NOMO-1 (cell line): Measurements from ENCODE around the gene PRND.
"Not testable (repeated sequence)": the region's sequence is repeated elsewhere in the genome, so short reads cannot be mapped to it uniquely, and the experiment has no call there.

Experiments used
- DNase-seq, 2 experiments: peaks; one replicate each; lab custom pipeline; 2025; ENCODE audit not compliant: unreplicated experiment in 2 of 2; lab: John Stamatoyannopoulos, UW

The PRND gene, protein sequence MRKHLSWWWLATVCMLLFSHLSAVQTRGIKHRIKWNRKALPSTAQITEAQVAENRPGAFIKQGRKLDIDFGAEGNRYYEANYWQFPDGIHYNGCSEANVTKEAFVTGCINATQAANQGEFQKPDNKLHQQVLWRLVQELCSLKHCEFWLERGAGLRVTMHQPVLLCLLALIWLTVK

DNA sequence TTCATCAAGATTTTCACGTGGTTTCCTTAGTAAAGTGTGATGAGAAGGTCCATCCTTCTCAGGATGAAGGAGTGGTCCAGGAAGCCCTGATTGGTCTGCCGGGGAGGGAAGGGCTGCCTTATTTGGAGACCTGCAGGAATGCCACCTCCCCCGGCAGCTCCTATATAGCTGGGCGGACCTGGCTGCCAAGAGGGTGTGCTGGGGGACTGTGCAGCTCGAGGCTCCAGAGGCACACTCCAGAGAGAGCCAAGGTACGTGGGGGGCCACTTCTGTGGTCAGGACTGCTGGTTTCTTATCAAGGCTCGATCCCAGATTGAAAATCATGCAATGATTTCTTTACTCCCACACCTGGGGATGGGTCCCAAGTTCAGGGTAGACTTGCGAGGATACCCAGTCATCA is at the start of gene PRND:
Gene PRND (plus strand): TSS at position 191 of the 400 bp plus-strand sequence. CDS start 2,643 bp downstream, outside the sequence.
- no peak for DNase-seq

DNA sequence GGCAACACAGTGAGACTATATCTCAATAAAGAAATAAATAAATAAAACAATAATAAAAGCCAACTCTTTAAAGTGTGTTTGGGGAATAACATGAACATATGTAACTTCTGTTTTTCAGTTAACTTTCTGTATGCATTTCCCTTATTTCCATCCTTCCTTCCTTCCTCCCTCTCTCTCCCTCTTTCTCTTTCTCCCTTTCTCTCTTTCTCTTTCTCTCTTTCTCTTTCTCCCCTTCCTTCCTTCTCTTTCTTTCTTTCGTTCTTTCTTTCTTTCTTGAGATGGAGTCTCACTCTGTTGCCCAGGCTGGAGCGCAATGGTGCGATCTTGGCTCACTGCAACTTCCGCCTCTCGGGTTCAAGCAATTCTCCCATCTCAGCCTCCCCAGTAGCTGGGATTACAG is 48.8 kb upstream of the PRND start:
- no peak for DNase-seq

DNA sequence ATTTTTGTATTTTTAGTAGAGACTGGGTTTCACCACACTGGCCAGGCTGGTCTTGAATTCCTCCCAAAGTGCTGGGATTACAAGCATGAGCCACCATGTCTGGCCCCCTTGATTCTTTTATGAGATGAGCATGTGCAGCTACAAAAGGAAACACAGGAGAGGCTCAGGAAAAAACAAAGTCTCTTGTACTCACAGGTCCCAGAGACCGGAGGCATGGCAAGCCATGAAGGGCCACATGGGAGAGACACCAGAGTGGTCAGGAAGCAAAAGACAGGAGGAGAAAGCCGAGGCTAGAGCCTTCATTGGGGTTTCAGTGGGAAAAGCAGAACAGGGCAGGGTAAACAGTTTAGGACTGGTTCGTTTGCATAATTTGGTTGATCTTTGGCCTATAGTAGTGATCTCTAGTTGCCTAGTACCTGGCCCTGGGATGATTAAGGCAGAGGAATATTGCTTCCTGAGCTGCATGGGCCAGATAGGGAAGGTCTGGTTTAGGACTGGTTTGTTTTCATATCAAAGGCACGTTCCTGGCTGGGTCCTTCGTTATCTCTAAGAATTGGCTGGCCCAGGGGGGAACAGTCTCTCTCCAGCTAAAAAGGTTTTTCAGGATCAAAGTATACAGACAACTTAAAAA is 48.2 kb upstream of the PRND start:
- no peak for DNase-seq

DNA sequence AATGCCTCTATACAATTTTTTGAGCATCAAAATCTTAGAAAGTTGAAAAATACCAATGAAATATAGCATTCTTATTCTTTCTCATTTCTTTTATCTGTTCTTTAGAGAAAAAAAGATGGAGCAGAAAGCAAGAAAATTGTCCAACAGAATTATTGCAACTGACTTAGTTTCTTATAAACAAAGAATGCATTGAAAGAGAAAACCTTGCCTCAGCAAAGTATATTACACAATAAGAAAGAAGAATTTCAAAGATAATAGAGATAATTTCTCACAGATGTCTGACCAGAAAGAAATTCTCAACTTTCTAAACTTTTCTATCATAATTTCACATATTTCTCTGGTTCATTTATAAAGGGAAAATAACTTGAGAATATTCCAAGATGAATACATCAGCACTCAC is 47.0 kb upstream of the PRND start:
- no peak for DNase-seq

DNA sequence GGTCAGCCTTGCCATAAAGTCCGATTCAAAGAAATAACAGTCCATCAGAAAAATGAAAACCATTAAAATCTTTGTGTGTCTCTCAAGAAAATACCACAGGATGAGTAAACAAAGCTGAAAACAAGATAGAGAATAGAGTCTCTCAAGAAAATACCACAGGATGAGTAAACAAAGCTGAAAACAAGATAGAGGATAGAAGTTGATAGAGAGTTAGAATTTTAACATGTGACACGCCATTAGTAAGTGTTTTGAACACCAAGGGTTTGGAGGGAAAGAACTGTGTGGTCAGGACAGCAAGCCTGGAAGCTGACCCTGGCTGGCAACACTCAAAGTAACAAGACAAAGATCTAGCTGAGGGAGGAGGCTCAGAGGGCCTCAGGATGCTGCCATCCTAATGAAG is 43.9 kb upstream of the PRND start:
- DNase-seq, result no peak

DNA sequence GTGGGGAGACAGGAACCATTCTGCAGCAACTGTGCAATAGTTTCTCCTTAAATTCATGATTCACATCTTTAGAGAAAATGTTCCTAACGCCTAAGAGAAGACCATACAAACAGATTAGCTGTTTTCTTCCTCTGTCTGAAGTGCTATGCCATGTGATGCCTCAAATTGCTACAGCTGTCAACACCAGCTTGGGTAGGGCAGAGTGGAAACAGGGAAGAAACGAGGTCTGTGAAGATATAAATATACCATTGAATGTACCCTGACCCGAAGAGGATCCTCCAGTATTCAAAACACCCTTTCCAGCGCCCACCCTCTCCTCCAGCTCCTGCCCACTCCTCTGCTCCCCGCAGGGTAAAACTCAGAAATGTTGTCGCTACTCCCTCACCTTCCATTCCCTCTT is 40.3 kb upstream of the PRND start:
- DNase-seq, result no peak

DNA sequence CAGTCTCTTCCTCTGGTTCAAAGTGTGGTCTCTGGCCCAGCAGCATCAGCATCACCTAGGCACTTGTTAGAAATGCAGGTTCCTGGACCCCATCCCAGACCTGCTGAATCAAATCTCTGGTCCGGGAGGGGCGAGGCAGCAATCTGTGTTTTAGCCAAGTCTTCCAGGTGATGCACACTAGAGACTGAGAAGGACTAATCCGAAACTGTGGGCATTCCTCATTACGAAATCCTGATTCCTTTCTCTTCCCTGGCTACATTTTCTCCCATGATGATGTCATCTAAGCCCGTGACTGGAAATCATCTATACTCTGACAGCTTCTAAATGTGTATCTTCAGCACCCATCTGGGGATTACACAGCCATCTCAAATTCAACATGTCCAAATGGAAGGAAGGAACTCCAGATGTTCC is 39.7 kb upstream of the PRND start:
- DNase-seq, result no peak

DNA sequence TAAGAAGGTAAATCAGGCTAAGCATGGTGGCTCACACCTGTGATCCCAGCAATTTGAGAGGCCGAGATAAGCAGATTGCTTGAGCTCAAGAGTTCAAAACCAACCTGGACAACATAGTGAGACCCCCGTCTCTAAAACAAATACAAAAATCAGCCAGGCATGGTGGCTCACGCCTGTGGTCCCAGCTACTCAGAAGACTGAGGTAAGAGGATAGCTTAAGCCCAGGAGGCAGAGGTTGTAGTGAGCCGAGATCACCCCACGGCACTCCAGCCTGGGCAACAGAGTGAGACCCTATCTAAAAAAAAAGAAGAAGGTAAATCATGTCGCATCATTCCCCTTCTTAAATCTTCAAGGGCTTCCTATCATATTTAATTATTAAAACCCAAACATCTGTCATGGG is 39.0 kb upstream of the PRND start:
- DNase-seq, result no peak

DNA sequence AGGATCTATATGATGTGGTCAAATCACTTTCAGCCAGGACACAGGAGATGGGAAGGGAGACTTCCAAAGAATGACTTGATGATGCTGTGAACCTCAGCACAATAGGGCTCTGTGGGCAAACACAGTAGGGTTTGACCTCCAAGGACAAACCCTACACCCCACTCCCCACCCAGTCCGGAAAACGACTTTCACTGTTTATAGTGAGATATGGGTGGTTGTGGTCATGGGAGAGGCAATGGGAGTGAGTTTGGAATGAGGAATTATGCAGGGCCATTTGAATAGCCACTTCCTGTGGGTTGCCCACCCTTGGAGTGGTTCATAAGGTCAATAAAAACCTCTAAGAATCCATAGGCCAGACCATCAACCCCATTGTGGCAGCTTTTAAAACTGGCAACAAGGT is 38.4 kb upstream of the PRND start:
- no peak for DNase-seq

DNA sequence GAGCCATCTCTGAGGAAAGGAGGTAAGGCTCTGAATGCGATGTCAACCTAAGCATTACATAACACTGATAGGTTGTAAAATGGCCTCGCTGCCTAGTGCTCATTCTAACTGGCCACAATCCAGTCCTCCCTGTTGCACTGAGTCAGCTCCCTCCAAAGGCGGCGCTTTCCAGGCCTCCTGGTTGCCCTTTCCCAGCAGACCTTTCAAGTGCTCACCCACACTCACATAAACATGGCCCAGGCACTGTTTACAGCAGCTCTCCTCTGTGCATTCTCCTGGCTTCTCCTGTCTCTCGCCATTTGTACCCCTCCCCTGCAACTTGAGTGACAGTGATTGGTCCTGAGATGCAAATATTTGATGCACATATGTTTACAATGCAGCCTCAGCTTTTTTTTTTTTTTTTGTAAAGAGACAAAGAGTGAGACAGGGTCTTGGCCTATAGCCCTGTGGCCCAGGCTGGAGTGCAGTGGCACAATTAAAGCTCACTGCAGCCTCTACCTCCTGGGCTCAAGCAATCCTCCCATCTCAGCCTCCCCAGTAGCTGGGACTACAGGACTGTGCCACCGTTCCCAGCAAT is 36.8 kb upstream of the PRND start:
- DNase-seq, result no peak

DNA sequence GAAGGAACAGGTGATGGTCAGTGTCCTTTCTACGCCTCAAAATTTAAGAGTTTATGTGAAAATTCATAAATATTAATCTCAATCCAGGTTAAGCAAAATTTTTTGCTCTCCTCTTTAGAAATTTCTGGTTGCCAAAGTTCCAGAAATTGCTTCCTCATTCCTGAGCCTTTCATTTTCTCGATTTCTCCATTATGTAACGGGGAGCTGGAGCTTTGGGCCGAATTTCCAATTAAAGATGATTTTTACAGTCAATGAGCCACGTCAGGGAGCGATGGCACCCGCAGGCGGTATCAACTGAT is 35.8 kb upstream of the PRND start:
- DNase-seq, result no peak

DNA sequence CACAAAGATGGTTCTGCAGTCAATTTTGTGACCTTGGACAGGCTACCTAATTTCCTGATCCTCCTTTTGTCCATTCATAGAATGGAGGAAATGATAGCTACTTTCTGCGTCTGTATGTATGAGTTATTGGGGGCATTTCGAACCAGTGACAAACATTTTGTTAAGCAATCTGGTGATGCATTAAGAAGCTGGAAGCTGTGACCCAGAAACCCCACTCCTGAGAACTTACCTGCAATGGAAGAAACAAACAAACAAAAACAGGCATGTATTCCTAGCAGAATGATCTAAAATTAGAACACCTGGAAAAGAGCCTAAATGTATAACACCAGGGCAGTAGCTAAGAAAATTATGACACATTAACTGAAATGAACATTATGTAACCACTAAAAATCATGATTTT is 33.4 kb upstream of the PRND start:
- DNase-seq, result no peak

DNA sequence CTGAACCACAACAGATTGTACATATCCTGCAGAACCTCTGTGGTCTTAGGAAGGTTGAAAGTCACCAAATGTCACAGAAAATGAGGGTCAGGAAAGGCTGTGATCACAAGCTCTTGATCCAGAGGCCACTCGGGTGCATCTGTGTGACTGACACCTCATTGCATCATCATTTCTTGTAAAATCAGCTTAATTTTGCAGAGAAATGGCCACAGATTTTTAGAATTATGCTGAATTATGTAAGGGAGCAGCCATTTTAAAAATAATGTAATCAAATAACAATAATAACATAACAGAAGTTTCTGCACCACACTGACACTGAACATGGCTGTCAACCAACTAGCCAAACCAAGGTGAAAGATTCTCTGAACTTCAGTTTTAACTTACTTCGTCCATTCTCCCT is 32.5 kb upstream of the PRND start:
- no peak for DNase-seq

DNA sequence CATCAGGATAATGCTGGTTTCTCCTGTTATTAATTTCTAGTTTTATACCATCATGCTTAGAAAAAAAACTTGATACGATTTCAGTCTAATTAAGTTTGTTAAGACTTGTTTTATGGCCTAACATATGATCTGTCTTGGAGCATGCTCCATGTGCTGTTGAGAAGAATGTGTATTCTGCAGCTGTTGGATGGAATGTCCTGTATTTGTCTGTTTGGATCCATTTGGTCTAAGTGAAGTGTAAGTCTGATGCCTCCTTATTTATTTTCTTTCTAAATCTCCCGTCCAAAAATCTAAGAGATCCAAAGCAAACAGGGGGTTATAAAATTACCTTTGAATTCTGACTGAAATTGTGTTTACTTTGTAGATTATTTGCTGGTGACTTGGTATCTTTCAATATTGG is 30.0 kb upstream of the PRND start:
- DNase-seq, result no peak

DNA sequence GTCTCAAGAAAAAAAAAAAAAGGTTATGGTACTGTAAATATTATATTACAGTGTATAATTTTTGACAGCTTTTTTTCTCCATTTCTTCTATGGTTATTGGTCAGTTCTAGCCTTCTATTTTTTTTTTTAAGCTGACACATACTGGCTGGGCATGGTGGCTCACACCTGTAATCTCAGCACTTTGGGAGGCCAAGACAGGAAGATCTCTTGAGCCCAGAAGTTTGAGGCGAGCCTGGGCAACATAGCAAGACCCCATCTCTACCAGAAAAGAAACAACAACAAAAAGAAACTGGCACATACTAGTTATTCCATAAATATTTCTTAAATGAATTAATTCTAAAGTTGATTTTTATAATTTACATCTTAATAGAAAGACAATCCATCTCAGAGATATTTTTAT is 27.6 kb upstream of the PRND start:
- DNase-seq, result no peak

DNA sequence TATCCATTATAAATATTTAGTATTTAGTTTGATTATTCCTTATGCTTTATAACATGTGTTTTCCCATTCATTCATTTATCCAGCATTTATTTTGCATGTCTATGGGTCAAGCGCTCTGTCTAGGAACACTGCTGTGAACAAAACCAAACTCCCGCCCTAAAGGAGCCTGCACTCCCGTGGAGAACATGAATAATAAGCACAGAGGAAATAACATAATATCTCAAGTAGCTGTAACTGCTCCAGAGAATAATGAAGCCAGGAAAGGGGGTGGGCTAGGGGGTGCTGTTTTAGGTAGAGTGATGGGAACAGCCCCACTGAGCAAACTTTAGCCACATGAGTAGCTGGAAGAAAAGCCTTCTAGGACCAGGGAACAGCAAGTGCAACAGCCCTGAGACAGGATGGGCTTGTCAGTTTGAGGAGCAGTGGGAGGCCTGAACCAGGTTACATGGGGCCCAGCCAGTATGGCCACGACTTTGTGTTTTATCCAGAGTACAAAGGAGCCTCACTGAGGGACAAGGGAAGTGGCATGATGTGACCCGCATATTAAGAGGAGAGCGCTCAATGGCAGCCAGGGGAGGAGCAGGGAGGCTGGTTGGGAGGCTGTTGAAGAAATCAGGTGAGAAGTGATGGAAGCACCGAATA is 24.4 kb upstream of the PRND start:
- DNase-seq, result no peak

DNA sequence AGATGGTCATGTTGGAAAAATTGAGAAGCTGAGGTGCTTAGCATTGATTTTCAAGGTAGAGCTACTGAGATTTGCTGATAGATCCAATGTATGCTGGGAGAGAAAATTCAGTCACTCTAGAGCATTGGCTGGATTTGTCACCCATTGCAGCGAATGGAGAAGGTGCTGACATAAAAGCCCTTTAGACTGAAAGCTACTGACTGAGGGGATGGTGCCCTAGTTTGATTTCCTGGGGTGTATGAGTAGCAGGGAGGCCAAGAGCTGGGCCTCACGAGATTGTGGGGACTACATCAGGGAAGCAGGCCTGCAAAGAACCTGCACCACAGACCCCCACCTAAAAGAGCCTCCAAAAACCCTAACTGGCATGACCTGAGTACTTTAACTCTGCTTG is 23.9 kb upstream of the PRND start:
- no peak for DNase-seq

DNA sequence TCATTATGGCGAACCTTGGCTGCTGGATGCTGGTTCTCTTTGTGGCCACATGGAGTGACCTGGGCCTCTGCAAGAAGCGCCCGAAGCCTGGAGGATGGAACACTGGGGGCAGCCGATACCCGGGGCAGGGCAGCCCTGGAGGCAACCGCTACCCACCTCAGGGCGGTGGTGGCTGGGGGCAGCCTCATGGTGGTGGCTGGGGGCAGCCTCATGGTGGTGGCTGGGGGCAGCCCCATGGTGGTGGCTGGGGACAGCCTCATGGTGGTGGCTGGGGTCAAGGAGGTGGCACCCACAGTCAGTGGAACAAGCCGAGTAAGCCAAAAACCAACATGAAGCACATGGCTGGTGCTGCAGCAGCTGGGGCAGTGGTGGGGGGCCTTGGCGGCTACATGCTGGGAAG is 22.5 kb upstream of the PRND start:
- DNase-seq, result no peak

DNA sequence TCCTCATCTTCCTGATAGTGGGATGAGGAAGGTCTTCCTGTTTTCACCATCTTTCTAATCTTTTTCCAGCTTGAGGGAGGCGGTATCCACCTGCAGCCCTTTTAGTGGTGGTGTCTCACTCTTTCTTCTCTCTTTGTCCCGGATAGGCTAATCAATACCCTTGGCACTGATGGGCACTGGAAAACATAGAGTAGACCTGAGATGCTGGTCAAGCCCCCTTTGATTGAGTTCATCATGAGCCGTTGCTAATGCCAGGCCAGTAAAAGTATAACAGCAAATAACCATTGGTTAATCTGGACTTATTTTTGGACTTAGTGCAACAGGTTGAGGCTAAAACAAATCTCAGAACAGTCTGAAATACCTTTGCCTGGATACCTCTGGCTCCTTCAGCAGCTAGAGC is 21.8 kb upstream of the PRND start:
- DNase-seq, result no peak

DNA sequence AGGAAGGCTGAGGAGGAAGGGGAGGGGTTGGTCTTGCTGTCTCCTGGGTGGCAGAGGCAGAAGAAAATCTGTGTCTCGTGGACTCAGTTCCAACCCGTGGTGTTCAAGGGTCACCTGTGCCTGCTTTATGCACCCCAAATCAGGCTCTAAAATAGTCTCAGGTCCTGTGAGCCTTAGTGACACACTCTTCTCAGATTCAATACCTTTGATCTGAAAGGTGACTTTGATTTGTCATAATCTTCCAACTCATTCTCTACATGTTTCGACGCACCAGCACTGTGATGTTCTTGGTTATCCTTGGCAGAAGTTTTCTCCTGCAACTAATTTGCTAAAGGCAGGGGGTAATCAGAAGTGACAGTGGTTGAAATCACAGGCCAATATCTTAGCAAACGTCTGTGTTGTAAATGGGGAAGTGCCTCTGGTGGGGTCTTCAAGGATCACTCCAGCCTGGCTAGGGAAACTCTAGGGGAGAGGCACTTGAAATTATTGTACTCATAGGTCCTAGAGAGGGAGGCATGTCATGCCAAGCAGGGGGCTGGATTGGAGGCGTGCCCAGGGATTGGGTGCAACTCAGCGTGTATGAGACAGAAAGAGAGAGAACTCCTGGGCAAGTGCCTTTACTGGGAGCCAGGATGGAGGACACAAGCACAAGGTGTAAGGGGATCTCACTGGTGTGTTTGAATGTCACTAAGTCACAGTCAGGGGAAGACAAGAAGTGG is 19.0 kb upstream of the PRND start:
- DNase-seq, result no peak

DNA sequence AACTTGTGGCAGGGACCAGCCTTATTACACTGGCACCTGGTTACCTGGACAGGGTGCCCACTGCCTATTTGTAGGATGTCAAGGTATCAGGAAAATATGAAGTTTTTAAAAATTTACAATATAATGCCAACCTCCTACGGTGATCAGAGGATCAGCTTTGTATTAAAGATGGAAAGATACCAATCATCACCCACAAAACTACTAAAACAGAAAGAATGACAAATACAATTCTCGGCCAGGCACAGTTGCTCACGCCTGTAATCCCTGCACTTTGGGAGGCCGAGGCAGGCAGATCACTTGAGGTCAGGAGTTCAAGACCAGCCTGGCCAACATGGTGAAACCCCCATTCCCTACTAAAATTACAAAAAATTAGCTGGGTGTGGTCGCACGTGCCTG is 18.4 kb upstream of the PRND start:
- no peak for DNase-seq

DNA sequence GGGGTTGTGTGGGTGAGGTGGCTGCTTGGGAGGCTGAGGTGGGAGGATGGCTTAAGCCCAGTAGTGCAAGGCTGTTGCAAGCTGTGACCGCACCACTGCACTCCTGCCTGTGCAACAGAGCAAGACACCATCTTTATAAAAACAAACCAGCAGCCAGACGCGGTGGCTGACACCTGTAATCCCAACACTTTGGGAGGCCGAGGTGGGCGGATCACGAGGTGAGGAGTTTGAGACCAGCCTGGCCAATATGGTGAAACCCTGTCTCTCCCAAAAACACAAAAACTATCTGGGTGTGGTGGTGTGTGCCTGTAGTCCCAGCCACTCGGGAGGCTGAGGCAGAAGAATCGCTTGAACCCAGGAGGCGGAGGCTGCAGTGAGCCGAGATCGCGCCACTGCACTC is 14.8 kb upstream of the PRND start:
- DNase-seq, result not testable (repeated sequence)
